HK-2 (cell line): ENCODE results near the gene EPB41L5.
A peak's percentile ranks its signal among the peaks of the same experiment; 100 is the strongest.
"Not testable (repeated sequence)": the region's sequence is repeated elsewhere in the genome, so short reads cannot be mapped to it uniquely, and the experiment has no call there.

ENCODE experiments used
- DNase-seq: peaks from one replicate; pipeline ENCODE4 v3.0.0-alpha.2; 2018; ENCODE audit not compliant: unreplicated experiment

EPB41L5 gene

GRCh38 chr2:120199817-120200459 lies 187.1 kb downstream of the EPB41L5 start:
- not testable (repeated sequence) for DNase-seq

- DNase-seq = no peak
Observed at GRCh38 chr2:120203251-120204021, 190.6 kb downstream of the EPB41L5 start.

GRCh38 chr2:120204022-120204405 lies 191.1 kb downstream of the EPB41L5 start:
- DNase-seq = no peak

- no peak for DNase-seq
Observed at GRCh38 chr2:120204417-120204816, 191.5 kb downstream of the EPB41L5 start.

- no peak for DNase-seq
Observed at GRCh38 chr2:120204945-120205670, 192.2 kb downstream of the EPB41L5 start.

GRCh38 chr2:120206022-120206581 lies 193.2 kb downstream of the EPB41L5 start:
- DNase-seq = no peak

GRCh38 chr2:120208381-120209353 lies 195.8 kb downstream of the EPB41L5 start:
- DNase-seq = no peak

- no peak for DNase-seq
Observed at GRCh38 chr2:120209427-120210269, 196.8 kb downstream of the EPB41L5 start.

GRCh38 chr2:120210270-120210693 lies 197.4 kb downstream of the EPB41L5 start:
- DNase-seq = no peak

GRCh38 chr2:120218181-120218580 lies 205.3 kb downstream of the EPB41L5 start:
- no peak for DNase-seq

GRCh38 chr2:120219291-120219690 lies 206.4 kb downstream of the EPB41L5 start:
- DNase-seq = no peak

GRCh38 chr2:120219766-120220165 lies 206.9 kb downstream of the EPB41L5 start:
- DNase-seq = no peak

GRCh38 chr2:120220756-120221155 lies 207.9 kb downstream of the EPB41L5 start:
- no peak for DNase-seq

- no peak for DNase-seq
Observed at GRCh38 chr2:120221616-120222015, 208.7 kb downstream of the EPB41L5 start.

- DNase-seq = no peak
Observed at GRCh38 chr2:120222186-120223033, 209.5 kb downstream of the EPB41L5 start.

GRCh38 chr2:120223034-120223912 lies 210.4 kb downstream of the EPB41L5 start, which contains the start of gene TMEM185B:
Gene TMEM185B (minus strand): TSS chr2:120223400. CDS start chr2:120222976, 424 bp downstream.
- DNase-seq = peak; percentile 96

- DNase-seq = no peak
Observed at GRCh38 chr2:120224256-120224655, 211.4 kb downstream of the EPB41L5 start.
